Upper lobe of right lung (tissue), 1 donor: ENCODE data around the gene FBXW8. TPM values are rescaled to one million over a fixed set of nuclear protein-coding genes. Genes with fewer than 3 reads are reported as not detected.

ENCODE experiments used
- ATAC-seq: fragments of 200-7000 bp; cut with Tn5 transposase; one replicate; pipeline ENCODE4 v1.9.1; 2020; ENCODE audit warnings: mild to moderate bottlenecking, moderate library complexity
- DNase-seq: peaks from one replicate; pipeline ENCODE4 v3.0.0-alpha.2; 2020
- H3K27ac ChIP-seq: fragments of 200-600 bp; one replicate; pipeline ENCODE4 v1.8.0; 2022
- H3K27me3 ChIP-seq: fragments of 200-600 bp; one replicate; pipeline ENCODE4 v1.8.0; 2022; ENCODE audit warnings: mild to moderate bottlenecking
- H3K36me3 ChIP-seq: fragments of 200-600 bp; one replicate; pipeline ENCODE4 v1.8.0; 2022
- H3K4me1 ChIP-seq: fragments of 200-600 bp; one replicate; pipeline ENCODE4 v1.8.0; 2022
- H3K4me3 ChIP-seq: fragments of 200-600 bp; one replicate; pipeline ENCODE4 v1.8.0; 2022; ENCODE audit warnings: mild to moderate bottlenecking
- H3K9me3 ChIP-seq: fragments of 200-600 bp; one replicate; pipeline ENCODE4 v1.8.0; 2022
- CTCF ChIP-seq: fragments of 200-600 bp; IDR thresholded peaks from one replicate; pipeline ENCODE4 v1.8.0; 2022; ENCODE audit warnings: antibody characterized with exemption
- intact Hi-C: fragments of 100-400 bp; cut with DNase I; formaldehyde crosslinking; loops from one replicate; pipeline ENCODE4 v1.11.0; 2022
- total RNA-seq: library from RNA; stranded (reverse); fragmentation: NEBNext Ultra II Directional; extraction: Animal tissue kit (Norgen Biotek cat#: 25700); gene quantifications from one replicate; pipeline ENCODE4 v1.2.1, GENCODE V29; 2021
- donor health status: DM: no; HTN: yes; CAD: no; lungs with severe emphysema.

FBXW8 gene
- total RNA-seq, 1 donor from 2014 or later = 16.8 TPM

DNA sequence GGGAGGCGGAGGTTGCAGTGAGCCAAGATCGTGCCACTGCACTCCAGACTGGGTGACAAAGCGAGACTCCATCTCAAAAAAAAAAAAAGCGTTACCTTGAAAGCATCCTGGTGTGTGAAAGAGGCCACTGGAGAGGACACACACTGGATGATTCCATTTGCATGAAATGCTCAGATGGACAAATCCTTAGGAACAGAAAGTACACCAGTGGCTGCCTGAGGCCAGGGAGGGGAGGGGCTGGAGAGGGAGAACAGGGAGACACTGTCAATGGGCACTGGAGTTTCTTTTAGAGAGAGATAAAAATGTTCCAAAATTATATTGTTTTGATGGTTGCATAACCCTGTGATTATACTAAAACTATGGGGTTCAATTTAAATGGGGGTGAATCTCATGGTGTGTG lies 168.7 kb downstream of the FBXW8 start:
- no peak for ATAC-seq
- Histone ChIP-seq H3K36me3 (no peaks in the 10 kb centered on the region), H3K4me1 (no peaks in the 10 kb centered on the region), H3K4me3 (no peak overlapping the region), H3K27me3 (no peaks in the 10 kb centered on the region), H3K9me3 (no peaks in the 10 kb centered on the region), H3K27ac (no peak overlapping the region)
- intact Hi-C loops = no loop called here
- DNase-seq = no peak
- no peak for TF ChIP-seq CTCF

DNA sequence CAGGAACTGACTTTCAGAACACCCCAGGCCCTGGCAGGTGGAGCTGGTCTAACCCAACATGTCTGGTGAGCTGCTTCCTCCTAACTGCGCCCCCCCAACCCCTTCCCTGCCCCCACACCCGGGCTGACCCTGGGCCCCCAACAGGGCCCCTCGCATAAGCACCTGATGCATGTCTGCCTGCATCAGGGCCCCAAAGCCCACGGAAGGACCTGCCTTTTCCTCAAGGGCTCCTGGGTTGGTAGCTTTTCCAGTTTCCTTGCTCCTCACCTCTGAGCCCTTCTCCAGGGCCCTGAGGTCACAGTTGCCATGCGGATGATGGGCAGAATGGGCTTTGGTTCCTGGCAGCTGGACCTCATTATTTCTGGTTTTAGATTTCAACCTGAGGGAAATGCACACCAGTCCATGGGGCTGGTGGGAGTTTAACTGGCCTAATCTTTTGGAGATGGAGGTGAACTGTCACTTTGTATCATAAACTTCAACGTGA lies 170.0 kb downstream of the FBXW8 start:
- TF ChIP-seq CTCF = no peak
- H3K27me3 ChIP-seq = no peaks in the 10 kb centered on the region
- H3K36me3 ChIP-seq = no peaks in the 10 kb centered on the region
- H3K9me3 ChIP-seq = no peaks in the 10 kb centered on the region
- no peak overlapping the region for H3K4me3 ChIP-seq
- intact Hi-C loops = no loop called here
- H3K4me1 ChIP-seq = no peaks in the 10 kb centered on the region
- DNase-seq = no peak
- no peak for ATAC-seq
- H3K27ac ChIP-seq = no peak overlapping the region

Other genes with a start within 250 kb of the FBXW8 start
- gene SPRING1, start 172.9 kb upstream of the FBXW8 start, total RNA-seq = 126 TPM
- 2.6 TPM for gene RNFT2, start 172.6 kb upstream of the FBXW8 start, total RNA-seq
- gene HRK, start 29.5 kb upstream of the FBXW8 start, total RNA-seq = not detected
- 10.3 TPM for gene TESC, start 188.5 kb downstream of the FBXW8 start, total RNA-seq